Activated naive CD8-positive, alpha-beta T cell (primary cell): Measurements from ENCODE around the gene SAMD10.
"Not testable (repeated sequence)": the region's sequence is repeated elsewhere in the genome, so short reads cannot be mapped to it uniquely, and the experiment has no call there.

Experiments
- H3K27ac Mint-ChIP-seq: one replicate; pipeline ENCODE4 v1.8.0; 2021; ENCODE audit warnings: mixed read lengths
- H3K27me3 Mint-ChIP-seq: one replicate; pipeline ENCODE4 v1.8.0; 2021; ENCODE audit warnings: mixed read lengths
- H3K36me3 Mint-ChIP-seq: one replicate; pipeline ENCODE4 v1.8.0; 2021; ENCODE audit warnings: mixed read lengths
- H3K4me1 Mint-ChIP-seq: one replicate; pipeline ENCODE4 v1.8.0; 2021; ENCODE audit warnings: low read depth, mixed read lengths
- H3K4me3 Mint-ChIP-seq: one replicate; pipeline ENCODE4 v1.8.0; 2021; ENCODE audit warnings: mild to moderate bottlenecking, mixed read lengths
- H3K9me3 Mint-ChIP-seq: one replicate; pipeline ENCODE4 v1.8.0; 2021; ENCODE audit warnings: low read depth, mixed read lengths

SAMD10 gene

GRCh38 chr20:63967330-63968135, 11.9 kb downstream of the SAMD10 start:
- Mint-ChIP-seq H3K9me3 (no peaks in the 10 kb centered on the region), H3K4me1 (peaks cover 8% of the 10 kb centered on the region), H3K27ac (no peak overlapping the region), H3K27me3 (no peaks in the 10 kb centered on the region), H3K4me3 (peak overlapping the region; percentile 84), H3K36me3 (no peaks in the 10 kb centered on the region)

DNA sequence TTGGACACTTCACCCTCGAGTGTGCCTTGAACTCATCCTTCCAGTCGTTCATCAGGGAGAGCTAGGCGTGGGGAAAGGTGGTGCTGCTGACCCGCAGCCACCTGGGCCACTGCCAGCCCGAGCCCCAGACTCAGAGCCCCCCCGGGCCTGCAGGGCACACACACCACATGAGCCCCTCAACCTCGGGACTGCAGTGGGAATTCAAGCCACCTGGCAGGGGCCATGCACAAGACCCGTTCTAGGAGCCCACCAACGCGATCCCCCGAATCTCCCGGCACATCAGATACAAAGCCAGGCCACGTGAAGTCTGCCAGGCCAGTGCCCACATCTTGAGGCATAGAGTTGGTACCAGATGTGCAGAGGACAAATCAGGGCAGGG, 12.5 kb downstream of the SAMD10 start:
- H3K9me3 Mint-ChIP-seq, result no peaks in the 10 kb centered on the region
- H3K4me3 Mint-ChIP-seq, result no peak overlapping the region
- H3K36me3 Mint-ChIP-seq, result no peaks in the 10 kb centered on the region
- no peaks in the 10 kb centered on the region for H3K27me3 Mint-ChIP-seq
- no peak overlapping the region for H3K27ac Mint-ChIP-seq
- peaks cover 5% of the 10 kb centered on the region for H3K4me1 Mint-ChIP-seq

GRCh38 chr20:63966172-63966943, 13.1 kb downstream of the SAMD10 start:
- Mint-ChIP-seq H3K27me3 (no peaks in the 10 kb centered on the region), H3K4me3 (no peak overlapping the region), H3K36me3 (no peaks in the 10 kb centered on the region), H3K9me3 (no peaks in the 10 kb centered on the region), H3K27ac (no peak overlapping the region), H3K4me1 (peaks cover 5% of the 10 kb centered on the region)

- no peak overlapping the region for H3K4me3 Mint-ChIP-seq
- H3K27me3 Mint-ChIP-seq, result no peaks in the 10 kb centered on the region
- H3K36me3 Mint-ChIP-seq, result no peaks in the 10 kb centered on the region
- peaks cover 4% of the 10 kb centered on the region for H3K4me1 Mint-ChIP-seq
- no peaks in the 10 kb centered on the region for H3K9me3 Mint-ChIP-seq
- H3K27ac Mint-ChIP-seq, result no peak overlapping the region
Observed at GRCh38 chr20:63964412-63964811, 15.0 kb downstream of the SAMD10 start.

- H3K27me3 Mint-ChIP-seq, result no peaks in the 10 kb centered on the region
- H3K36me3 Mint-ChIP-seq, result no peaks in the 10 kb centered on the region
- H3K27ac Mint-ChIP-seq, result no peak overlapping the region
- no peak overlapping the region for H3K4me3 Mint-ChIP-seq
- peaks cover 3% of the 10 kb centered on the region for H3K4me1 Mint-ChIP-seq
- H3K9me3 Mint-ChIP-seq, result no peaks in the 10 kb centered on the region
Observed at GRCh38 chr20:63963784-63964301, 15.6 kb downstream of the SAMD10 start.

GRCh38 chr20:63963348-63963741, 16.1 kb downstream of the SAMD10 start:
- Mint-ChIP-seq H3K9me3 (no peaks in the 10 kb centered on the region), H3K27ac (no peak overlapping the region), H3K27me3 (no peaks in the 10 kb centered on the region), H3K4me3 (no peak overlapping the region), H3K36me3 (no peaks in the 10 kb centered on the region), H3K4me1 (peaks cover 2% of the 10 kb centered on the region)

GRCh38 chr20:63962426-63963347, 16.8 kb downstream of the SAMD10 start:
- peaks cover 7% of the 10 kb centered on the region for H3K4me1 Mint-ChIP-seq
- no peak overlapping the region for H3K27ac Mint-ChIP-seq
- no peaks in the 10 kb centered on the region for H3K27me3 Mint-ChIP-seq
- H3K36me3 Mint-ChIP-seq, result no peaks in the 10 kb centered on the region
- no peaks in the 10 kb centered on the region for H3K9me3 Mint-ChIP-seq
- H3K4me3 Mint-ChIP-seq, result no peak overlapping the region

- H3K27me3 Mint-ChIP-seq, result no peaks in the 10 kb centered on the region
- H3K4me3 Mint-ChIP-seq, result no peak overlapping the region
- H3K27ac Mint-ChIP-seq, result no peak overlapping the region
Observed at GRCh38 chr20:63961664-63962425, 17.6 kb downstream of the SAMD10 start.

GRCh38 chr20:63960654-63961621, 18.5 kb downstream of the SAMD10 start:
- H3K36me3 Mint-ChIP-seq, H3K4me3 Mint-ChIP-seq, H3K27me3 Mint-ChIP-seq, H3K27ac Mint-ChIP-seq, H3K9me3 Mint-ChIP-seq: not testable (repeated sequence)
- H3K4me1 Mint-ChIP-seq, result peaks cover 12% of the 10 kb centered on the region

More at GRCh38 chr20:63961664-63962425, 17.6 kb downstream of the SAMD10 start:
- peaks cover 10% of the 10 kb centered on the region for H3K4me1 Mint-ChIP-seq
- no peaks in the 10 kb centered on the region for H3K9me3 Mint-ChIP-seq
- no peaks in the 10 kb centered on the region for H3K36me3 Mint-ChIP-seq

GRCh38 chr20:63959699-63960075, 19.8 kb downstream of the SAMD10 start:
- H3K27me3 Mint-ChIP-seq, result no peaks in the 10 kb centered on the region
- no peak overlapping the region for H3K4me3 Mint-ChIP-seq
- no peaks in the 10 kb centered on the region for H3K9me3 Mint-ChIP-seq
- peaks cover 15% of the 10 kb centered on the region for H3K4me1 Mint-ChIP-seq
- no peak overlapping the region for H3K27ac Mint-ChIP-seq
- no peaks in the 10 kb centered on the region for H3K36me3 Mint-ChIP-seq

DNA sequence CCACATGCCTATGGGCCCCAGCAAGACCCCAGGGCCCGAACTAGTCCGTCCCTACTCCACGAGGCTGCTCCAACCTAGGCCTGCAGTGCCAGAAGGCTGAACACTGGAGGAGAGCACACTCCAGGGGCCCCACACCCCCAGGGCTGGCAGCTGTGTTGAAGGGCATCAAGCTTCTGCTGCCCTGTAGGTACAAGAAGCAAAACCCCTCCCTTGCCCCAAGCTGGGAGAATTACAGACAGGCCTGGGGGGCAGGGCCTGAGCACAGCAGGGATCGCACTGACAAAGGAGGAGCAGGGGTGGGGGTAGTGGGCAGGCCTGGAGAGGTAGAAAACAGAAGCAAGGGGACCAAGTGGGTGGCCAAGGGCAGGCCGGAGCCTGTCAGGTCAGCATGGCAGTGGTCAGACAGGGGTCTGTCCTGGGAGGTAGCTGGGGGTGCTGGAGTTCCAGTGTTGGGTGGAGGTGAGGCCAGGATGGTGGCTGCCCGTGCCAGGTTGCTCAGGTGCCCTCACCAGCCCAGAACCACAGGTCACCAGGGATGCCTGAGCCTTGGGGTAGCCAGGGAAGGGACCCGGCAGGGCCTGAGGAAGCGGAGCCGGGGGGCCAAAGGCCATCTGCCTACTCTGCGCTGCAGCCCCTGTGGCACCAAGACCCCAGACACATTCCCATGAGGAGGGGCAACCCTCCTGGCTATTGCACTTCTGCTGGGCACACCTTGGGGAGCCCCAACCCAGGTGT, 20.3 kb downstream of the SAMD10 start:
- H3K4me1 Mint-ChIP-seq, result peaks cover 21% of the 10 kb centered on the region
- H3K9me3 Mint-ChIP-seq, result no peaks in the 10 kb centered on the region
- H3K27me3 Mint-ChIP-seq, result no peaks in the 10 kb centered on the region
- no peak overlapping the region for H3K4me3 Mint-ChIP-seq
- H3K27ac Mint-ChIP-seq, result no peak overlapping the region
- no peaks in the 10 kb centered on the region for H3K36me3 Mint-ChIP-seq

DNA sequence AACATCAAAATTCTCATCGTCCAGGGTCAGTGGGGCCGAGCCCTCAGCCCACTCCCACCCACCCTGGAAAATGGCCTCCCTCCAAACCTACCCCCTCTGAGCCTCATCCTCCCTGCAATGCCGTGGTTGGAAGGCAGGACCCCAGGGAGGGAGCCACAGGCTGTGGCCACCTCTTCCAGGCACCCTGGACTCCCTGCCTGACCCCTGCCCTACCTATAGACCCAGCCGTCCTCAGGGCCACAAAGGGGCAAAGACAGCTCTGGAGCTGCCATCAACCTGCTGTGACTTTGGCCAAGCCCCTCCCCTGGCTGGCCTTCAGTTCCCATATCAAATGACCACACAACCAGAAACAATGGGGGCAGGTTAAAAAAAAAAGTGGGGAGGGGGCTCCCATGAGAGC, 21.0 kb downstream of the SAMD10 start:
- no peaks in the 10 kb centered on the region for H3K27me3 Mint-ChIP-seq
- H3K4me1 Mint-ChIP-seq, result peaks cover 26% of the 10 kb centered on the region
- H3K36me3 Mint-ChIP-seq, result no peaks in the 10 kb centered on the region
- H3K4me3 Mint-ChIP-seq, result no peak overlapping the region
- peak overlapping the region; percentile 58 for H3K27ac Mint-ChIP-seq
- no peaks in the 10 kb centered on the region for H3K9me3 Mint-ChIP-seq
